GM12891 (cell line): Measurements from ENCODE around the gene ITPR1.

Experiments
- POLR2A ChIP-seq: IDR thresholded peaks from 2 replicates; pipeline ENCODE4 v1.6.1; 2011; ENCODE audit warnings: low read depth, low read length, control low read depth
- POLR2AphosphoS5 ChIP-seq: IDR thresholded peaks from 2 replicates; pipeline ENCODE4 v1.6.1; 2011; ENCODE audit warnings: low read depth, low read length, control low read depth
- POU2F2 ChIP-seq: IDR thresholded peaks from 2 replicates; pipeline ENCODE4 v1.6.1; 2011; ENCODE audit warnings: low read depth, mild to moderate bottlenecking, control low read depth, low read length, moderate library complexity
- SPI1 ChIP-seq: IDR thresholded peaks from 2 replicates; pipeline ENCODE4 v1.6.1; 2011; ENCODE audit warnings: low read depth, low read length, control low read depth

DNA sequence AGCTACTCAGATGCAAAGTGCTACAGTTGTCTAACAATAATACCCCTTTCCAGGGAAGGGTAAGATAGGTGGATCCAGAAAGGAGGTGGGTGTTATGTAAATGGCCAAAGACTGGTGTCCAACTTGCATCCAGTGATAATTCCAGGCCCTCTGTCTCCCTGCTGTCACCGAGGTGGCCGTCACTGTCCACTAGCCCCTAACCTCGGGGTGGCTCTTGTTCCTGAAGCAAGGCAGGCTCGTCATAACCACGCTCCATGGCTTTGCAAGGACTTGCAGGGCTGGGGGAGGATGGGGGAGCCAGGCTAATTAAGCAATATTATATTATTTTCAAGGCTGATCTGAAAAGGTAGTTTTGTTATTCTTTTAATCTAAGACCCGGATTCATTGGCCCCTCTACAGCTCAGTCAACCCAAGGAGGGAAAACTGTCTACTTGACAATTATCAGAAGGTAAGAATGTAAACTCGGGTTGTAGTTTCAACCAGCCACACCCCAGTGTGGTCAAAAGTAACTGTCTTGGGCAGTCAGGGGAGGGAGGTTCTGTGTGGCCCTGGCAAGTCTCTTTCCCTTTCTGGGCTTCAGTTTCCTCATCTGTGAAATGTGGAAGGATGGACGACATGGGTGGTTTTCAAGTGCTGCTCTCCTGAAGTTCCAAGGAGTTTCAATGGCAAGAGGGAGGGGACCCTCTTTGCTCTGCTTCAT is 266.0 kb downstream of the ITPR1 start:
- TF ChIP-seq POLR2A (no peak), SPI1 (no peak), POLR2AphosphoS5 (no peak), POU2F2 (no peak)
